ES-I3 (cell line): Measurements from ENCODE around the gene AEBP1.
A peak's percentile ranks its signal among the peaks of the same experiment; 100 is the strongest.

ENCODE experiments used
- H3K36me3 ChIP-seq: 2 replicates; pipeline ENCODE4 v1.6.1; 2013; ENCODE audit warnings: mild to moderate bottlenecking, low read length, control low read depth, moderate library complexity; ENCODE audit not compliant: insufficient read depth
- H3K4me1 ChIP-seq: 2 replicates; pipeline ENCODE4 v1.6.1; 2013; ENCODE audit warnings: mild to moderate bottlenecking, control low read depth, low read length; ENCODE audit not compliant: insufficient read depth
- H3K9ac ChIP-seq: 2 replicates; pipeline ENCODE4 v1.6.1; 2013; ENCODE audit warnings: low read depth, mild to moderate bottlenecking, low read length, moderate library complexity
- H3K9me3 ChIP-seq: 2 replicates; pipeline ENCODE4 v1.6.1; 2013; ENCODE audit warnings: mild to moderate bottlenecking, low read length, moderate library complexity; ENCODE audit not compliant: control insufficient read depth, insufficient read depth

The AEBP1 gene

GRCh38 chr7:44103923-44104859, at the start of gene AEBP1:
TSS of gene AEBP1 (plus strand) at chr7:44104345. CDS start at chr7:44104666, 321 bp downstream.
- Histone ChIP-seq H3K9ac (peak within 1 kb of the TSS; percentile 65), H3K9me3 (no peaks in the 10 kb centered on the region), H3K36me3 (no peaks in the 10 kb centered on the region), H3K4me1 (peaks cover 12% of the 10 kb centered on the region; the same call in 1 of the 2 replicates)

GRCh38 chr7:44056681-44057080, 47.5 kb upstream of the AEBP1 start:
- no peaks in the 10 kb centered on the region for H3K9me3 ChIP-seq
- H3K4me1 ChIP-seq = no peaks in the 10 kb centered on the region

GRCh38 chr7:44057181-44057848, 46.8 kb upstream of the AEBP1 start:
- no peak overlapping the region for H3K9ac ChIP-seq
- peaks cover 6% of the 10 kb centered on the region for H3K36me3 ChIP-seq
- no peaks in the 10 kb centered on the region for H3K4me1 ChIP-seq
- H3K9me3 ChIP-seq = no peaks in the 10 kb centered on the region

More at GRCh38 chr7:44056681-44057080, 47.5 kb upstream of the AEBP1 start:
- Histone ChIP-seq H3K36me3 (peaks cover 6% of the 10 kb centered on the region), H3K9ac (no peak overlapping the region)

- Histone ChIP-seq H3K9ac (no peak overlapping the region), H3K9me3 (no peaks in the 10 kb centered on the region), H3K4me1 (no peaks in the 10 kb centered on the region), H3K36me3 (peaks cover 2% of the 10 kb centered on the region; the same call in 1 of the 2 replicates)
These were observed 46.0 kb upstream of the AEBP1 start for GRCh38 chr7:44057849-44058758.

GRCh38 chr7:44058759-44059218, 45.4 kb upstream of the AEBP1 start:
- H3K36me3 ChIP-seq = no peaks in the 10 kb centered on the region
- H3K9ac ChIP-seq = no peak overlapping the region
- H3K9me3 ChIP-seq = no peaks in the 10 kb centered on the region

GRCh38 chr7:44059219-44060090, 44.7 kb upstream of the AEBP1 start:
- Histone ChIP-seq H3K9ac (no peak overlapping the region), H3K36me3 (no peaks in the 10 kb centered on the region), H3K4me1 (0 out of 2 replicates have a peak, but pooled peaks cover 3% of the 10 kb centered on the region), H3K9me3 (no peaks in the 10 kb centered on the region)

More at GRCh38 chr7:44058759-44059218, 45.4 kb upstream of the AEBP1 start:
- H3K4me1 ChIP-seq = no peaks in the 10 kb centered on the region

GRCh38 chr7:44060091-44060947, 43.8 kb upstream of the AEBP1 start:
- Histone ChIP-seq H3K9ac (no peak overlapping the region), H3K4me1 (0 out of 2 replicates have a peak, but pooled peaks cover 4% of the 10 kb centered on the region), H3K36me3 (no peaks in the 10 kb centered on the region), H3K9me3 (no peaks in the 10 kb centered on the region)

- Histone ChIP-seq H3K4me1 (peaks cover 8% of the 10 kb centered on the region; the same call in 1 of the 2 replicates), H3K9ac (no peak overlapping the region), H3K9me3 (no peaks in the 10 kb centered on the region), H3K36me3 (no peaks in the 10 kb centered on the region)
These were observed 43.0 kb upstream of the AEBP1 start for GRCh38 chr7:44060948-44061644.

GRCh38 chr7:44061645-44062179, 42.4 kb upstream of the AEBP1 start:
- Histone ChIP-seq H3K9me3 (no peaks in the 10 kb centered on the region), H3K4me1 (peaks cover 13% of the 10 kb centered on the region; the same call in 1 of the 2 replicates), H3K36me3 (no peaks in the 10 kb centered on the region), H3K9ac (no peak overlapping the region)

GRCh38 chr7:44062180-44062902, 41.8 kb upstream of the AEBP1 start:
- Histone ChIP-seq H3K9ac (no peak overlapping the region), H3K36me3 (no peaks in the 10 kb centered on the region), H3K9me3 (no peaks in the 10 kb centered on the region), H3K4me1 (peaks cover 13% of the 10 kb centered on the region; the same call in 1 of the 2 replicates)

- Histone ChIP-seq H3K36me3 (no peaks in the 10 kb centered on the region), H3K9me3 (no peaks in the 10 kb centered on the region), H3K4me1 (peaks cover 13% of the 10 kb centered on the region; the same call in 1 of the 2 replicates), H3K9ac (no peak overlapping the region)
These were observed 41.2 kb upstream of the AEBP1 start for GRCh38 chr7:44062903-44063295.
